GM21737 (cell line): ENCODE measurements around the gene SOX18.

ENCODE experiments used
- ATAC-seq: cut with Tn5 transposase; IDR thresholded peaks from one replicate; pipeline ENCODE4 v1.9.1; 2021; ENCODE audit warnings: mild to moderate bottlenecking, moderate library complexity; ENCODE audit not compliant: unreplicated experiment

SOX18 gene

GRCh38 chr20:64053841-64054661, 4.6 kb upstream of the SOX18 start:
- no peak for ATAC-seq

- no peak for ATAC-seq
Observed at GRCh38 chr20:64052987-64053840, 3.8 kb upstream of the SOX18 start.

GRCh38 chr20:64052326-64052722, 2.9 kb upstream of the SOX18 start:
- ATAC-seq = no peak

GRCh38 chr20:64051561-64052325, 2.3 kb upstream of the SOX18 start:
- no peak for ATAC-seq

- ATAC-seq = no peak
Observed at GRCh38 chr20:64051033-64051452, 1.6 kb upstream of the SOX18 start.

- no peak for ATAC-seq
Observed at GRCh38 chr20:64050261-64051032, 1.0 kb upstream of the SOX18 start.

- no peak for ATAC-seq
Observed at GRCh38 chr20:64049878-64050260, 430 bp upstream of the SOX18 start.

GRCh38 chr20:64048402-64049044, 916 bp downstream of the SOX18 start:
- ATAC-seq = no peak

GRCh38 chr20:64047968-64048401, 1.5 kb downstream of the SOX18 start:
- ATAC-seq = no peak

- ATAC-seq = no peak
Observed at GRCh38 chr20:64047046-64047389, 2.4 kb downstream of the SOX18 start.

- no peak for ATAC-seq
Observed at GRCh38 chr20:64045346-64046011, 4.0 kb downstream of the SOX18 start.

- ATAC-seq = no peak
Observed at GRCh38 chr20:64044484-64045247, 4.8 kb downstream of the SOX18 start.

GRCh38 chr20:64043768-64044167, 5.7 kb downstream of the SOX18 start:
- ATAC-seq = no peak

- ATAC-seq = no peak
Observed at GRCh38 chr20:64042054-64042781, 7.2 kb downstream of the SOX18 start.

- no peak for ATAC-seq
Observed at GRCh38 chr20:64041781-64042053, 7.7 kb downstream of the SOX18 start.

GRCh38 chr20:64041040-64041780, 8.2 kb downstream of the SOX18 start:
- no peak for ATAC-seq

GRCh38 chr20:64040231-64041039, 9.0 kb downstream of the SOX18 start:
- ATAC-seq = no peak
